Mononuclear cell (primary cell): Measurements from ENCODE around the gene CDCA8. TPM values are rescaled to one million over a fixed set of nuclear protein-coding genes. Genes with fewer than 3 reads are reported as not detected.
"Not testable (repeated sequence)": the region's sequence is repeated elsewhere in the genome, so short reads cannot be mapped to it uniquely, and the experiment has no call there.

ENCODE experiments used
- H3K27me3 ChIP-seq: 2 replicates; pipeline ENCODE4 v1.6.0; 2011; ENCODE audit warnings: low read length, control low read depth; ENCODE audit not compliant: insufficient read depth
- H3K4me1 ChIP-seq: 2 replicates; pipeline ENCODE4 v1.5.1; 2011; ENCODE audit warnings: mild to moderate bottlenecking, low read length, control low read depth; ENCODE audit not compliant: insufficient read depth
- H3K4me3 ChIP-seq: 2 replicates; pipeline ENCODE4 v1.5.1; 2011; ENCODE audit warnings: mild to moderate bottlenecking, low read length, moderate library complexity
- H3K9me3 ChIP-seq: 2 replicates; pipeline ENCODE4 v1.5.1; 2011; ENCODE audit warnings: low read depth, mild to moderate bottlenecking, control low read depth, low read length
- total RNA-seq: library from RNA; depleted of rRNA; stranded (reverse); fragments of >200 nt; gene quantifications from one replicate; pipeline ENCODE4 v1.2.3, GENCODE V29; 2012

CDCA8 gene
- total RNA-seq, 1 donor = 0.31 TPM

GRCh38 chr1:37730376-37730775 is 38.1 kb downstream of the CDCA8 start:
- no peaks in the 10 kb centered on the region for H3K9me3 ChIP-seq

GRCh38 chr1:37731312-37732019 is 39.1 kb downstream of the CDCA8 start:
- Histone ChIP-seq H3K4me1 (no peaks in the 10 kb centered on the region), H3K4me3 (no peak overlapping the region), H3K27me3 (peaks cover 10% of the 10 kb centered on the region), H3K9me3 (no peaks in the 10 kb centered on the region)

More at GRCh38 chr1:37730376-37730775, 38.1 kb downstream of the CDCA8 start:
- Histone ChIP-seq H3K4me1 (no peaks in the 10 kb centered on the region), H3K4me3 (no peak overlapping the region), H3K27me3 (peaks cover 5% of the 10 kb centered on the region)

GRCh38 chr1:37732111-37732780 is 39.9 kb downstream of the CDCA8 start:
- Histone ChIP-seq H3K4me1 (no peaks in the 10 kb centered on the region), H3K4me3 (no peak overlapping the region), H3K27me3 (peaks cover 14% of the 10 kb centered on the region), H3K9me3 (no peaks in the 10 kb centered on the region)

GRCh38 chr1:37734629-37735591 is 42.6 kb downstream of the CDCA8 start:
- Histone ChIP-seq H3K4me1 (no peaks in the 10 kb centered on the region), H3K9me3 (no peaks in the 10 kb centered on the region), H3K27me3 (peaks cover 14% of the 10 kb centered on the region), H3K4me3 (no peak overlapping the region)

- not testable (repeated sequence) for H3K4me3 ChIP-seq, H3K4me1 ChIP-seq, H3K9me3 ChIP-seq
- peaks cover 19% of the 10 kb centered on the region for H3K27me3 ChIP-seq
Measured at GRCh38 chr1:37737975-37738374, 45.7 kb downstream of the CDCA8 start.

GRCh38 chr1:37738619-37739018 is 46.3 kb downstream of the CDCA8 start:
- not testable (repeated sequence) for H3K4me1 ChIP-seq, H3K9me3 ChIP-seq, H3K4me3 ChIP-seq
- H3K27me3 ChIP-seq = peaks cover 19% of the 10 kb centered on the region

- Histone ChIP-seq H3K27me3 (peaks cover 19% of the 10 kb centered on the region), H3K9me3 (no peaks in the 10 kb centered on the region), H3K4me3 (no peak overlapping the region), H3K4me1 (no peaks in the 10 kb centered on the region)
Measured at GRCh38 chr1:37739222-37739621, 46.9 kb downstream of the CDCA8 start.

- peaks cover 12% of the 10 kb centered on the region for H3K27me3 ChIP-seq
- no peak overlapping the region for H3K4me3 ChIP-seq
- no peaks in the 10 kb centered on the region for H3K4me1 ChIP-seq
- H3K9me3 ChIP-seq = no peaks in the 10 kb centered on the region
Measured at GRCh38 chr1:37741130-37741529, 48.8 kb downstream of the CDCA8 start.

- Histone ChIP-seq H3K4me1 (no peaks in the 10 kb centered on the region), H3K27me3 (peaks cover 14% of the 10 kb centered on the region), H3K4me3 (no peak overlapping the region), H3K9me3 (peaks cover 2% of the 10 kb centered on the region)
Measured at GRCh38 chr1:37741662-37742061, 49.3 kb downstream of the CDCA8 start.

GRCh38 chr1:37746806-37747205 is 54.5 kb downstream of the CDCA8 start:
- Histone ChIP-seq H3K27me3 (peaks cover 20% of the 10 kb centered on the region), H3K9me3 (peaks cover 6% of the 10 kb centered on the region), H3K4me1 (no peaks in the 10 kb centered on the region), H3K4me3 (no peak overlapping the region)

GRCh38 chr1:37748565-37748964 is 56.2 kb downstream of the CDCA8 start:
- H3K4me3 ChIP-seq = no peak overlapping the region
- H3K9me3 ChIP-seq = peaks cover 6% of the 10 kb centered on the region
- H3K27me3 ChIP-seq = peaks cover 22% of the 10 kb centered on the region
- H3K4me1 ChIP-seq = no peaks in the 10 kb centered on the region

- Histone ChIP-seq H3K4me1 (no peaks in the 10 kb centered on the region), H3K4me3 (no peak overlapping the region), H3K27me3 (peaks cover 36% of the 10 kb centered on the region), H3K9me3 (no peaks in the 10 kb centered on the region)
Measured at GRCh38 chr1:37752213-37752582, 59.9 kb downstream of the CDCA8 start.

- H3K9me3 ChIP-seq = no peaks in the 10 kb centered on the region
- H3K27me3 ChIP-seq = peaks cover 36% of the 10 kb centered on the region
- no peak overlapping the region for H3K4me3 ChIP-seq
- no peaks in the 10 kb centered on the region for H3K4me1 ChIP-seq
Measured at GRCh38 chr1:37752583-37753471, 60.5 kb downstream of the CDCA8 start.
